GM21515 (cell line): ENCODE measurements around the gene NT5M.

Experiments used
- ATAC-seq: cut with Tn5 transposase; IDR thresholded peaks from one replicate; pipeline ENCODE4 v1.9.1; 2021; ENCODE audit not compliant: unreplicated experiment

Gene NT5M

GRCh38 chr17:17388657-17389496 is 85.7 kb downstream of the NT5M start:
- no peak for ATAC-seq

- no peak for ATAC-seq
Observed at GRCh38 chr17:17391668-17392370, 88.6 kb downstream of the NT5M start.

GRCh38 chr17:17393976-17394375 is 90.8 kb downstream of the NT5M start:
- no peak for ATAC-seq

- no peak for ATAC-seq
Observed at GRCh38 chr17:17394494-17394893, 91.3 kb downstream of the NT5M start.

- ATAC-seq: no peak
Observed at GRCh38 chr17:17395246-17395802, 92.2 kb downstream of the NT5M start.

- ATAC-seq: no peak
Observed at GRCh38 chr17:17395885-17396284, 92.7 kb downstream of the NT5M start.
